Thymus (tissue), 11 donors: ENCODE data around the gene ZGRF1. TPM values are rescaled to one million over a fixed set of nuclear protein-coding genes. Genes with fewer than 3 reads are reported as not detected.
"Not testable (repeated sequence)": the region's sequence is repeated elsewhere in the genome, so short reads cannot be mapped to it uniquely, and the experiment has no call there.

ENCODE experiments used
- DNase-seq, 9 donors: peaks; one replicate each; pipeline ENCODE4 v3.0.0-alpha.2; 2013; ENCODE audit warnings: low spot score in 9 of 9, low read depth in 6 of 9, missing footprints in 1 of 9
- H3K27ac ChIP-seq, 2 donors: one replicate each; pipeline ENCODE4 v1.5.1; 2013; ENCODE audit warnings: control low read depth in 1 of 2, low read depth in 1 of 2, low read length in 1 of 2, mild to moderate bottlenecking in 1 of 2, moderate library complexity in 1 of 2
- H3K27me3 ChIP-seq, 2 donors: one replicate each; pipeline ENCODE4 v1.5.1; 2013; ENCODE audit warnings: low read length in 1 of 2; ENCODE audit not compliant: control insufficient read depth in 2 of 2, insufficient read depth in 1 of 2
- H3K36me3 ChIP-seq, 2 donors: one replicate each; pipeline ENCODE4 v1.5.1; 2013; ENCODE audit warnings: low read length in 1 of 2, mild to moderate bottlenecking in 1 of 2, moderate library complexity in 1 of 2; ENCODE audit not compliant: control insufficient read depth in 2 of 2, insufficient read depth in 2 of 2
- H3K4me1 ChIP-seq, 2 donors: one replicate each; pipeline ENCODE4 v1.5.1; 2013; ENCODE audit warnings: low read length in 2 of 2; ENCODE audit not compliant: control insufficient read depth in 2 of 2, insufficient read depth in 2 of 2
- H3K4me3 ChIP-seq, 2 donors: one replicate each; pipeline ENCODE4 v1.5.1; 2013; ENCODE audit warnings: low read length in 2 of 2, control low read depth in 1 of 2, mild to moderate bottlenecking in 1 of 2
- H3K9me3 ChIP-seq, 2 donors: one replicate each; pipeline ENCODE4 v1.5.1; 2013; ENCODE audit warnings: low read length in 1 of 2, mild to moderate bottlenecking in 1 of 2; ENCODE audit not compliant: control insufficient read depth in 2 of 2, insufficient read depth in 1 of 2
- WGBS: extraction: QIAGEN DNeasy Blood & Tissue Kit; methylation state at CpG from one replicate; pipeline ENCODE4 v1.1.7; 2013; 5-methylcytosine and 5-hydroxymethylcytosine counted together
- polyA plus RNA-seq: library from polyadenylated mRNA; stranded (reverse); fragments of 200-250 nt; gene quantifications from one replicate; pipeline ENCODE4 v1.2.3, GENCODE V29; 2013
- total RNA-seq: library from RNA; stranded (reverse); fragments of 120-200 nt; gene quantifications from one replicate; pipeline ENCODE4 v1.2.4, GENCODE V29; 2013
- donor health status: healthy.

The ZGRF1 gene
- total and polyA plus RNA-seq, 2 donors: 10.5 to 23.5 TPM

DNA sequence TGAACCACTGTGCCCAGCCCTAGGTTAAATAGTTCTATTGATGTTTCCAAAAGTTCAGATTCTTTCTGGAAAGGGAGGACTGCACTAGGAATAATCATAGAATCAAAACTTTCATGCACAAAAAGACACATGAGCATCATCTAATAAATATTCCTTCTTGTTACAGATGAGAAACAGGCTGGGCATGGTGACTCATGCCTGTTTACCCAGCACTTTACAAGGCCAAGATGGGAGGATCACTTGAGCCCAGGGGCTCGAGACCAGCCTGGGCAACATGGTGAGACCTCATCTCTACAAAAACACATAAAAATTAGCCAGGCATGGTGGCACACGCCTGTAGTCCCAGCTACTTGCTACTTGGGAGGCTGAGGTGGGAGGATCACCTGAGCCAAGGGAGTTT lies 27.9 kb upstream of the ZGRF1 start:
- Histone ChIP-seq H3K27me3 (no peaks in the 10 kb centered on the region), H3K9me3 (no peaks in the 10 kb centered on the region), H3K36me3 (no peaks in the 10 kb centered on the region), H3K27ac (no peak overlapping the region), H3K4me3 (no peak overlapping the region), H3K4me1 (no peaks in the 10 kb centered on the region)
- WGBS: 99% methylated on average over 2 of the region's 2 CpGs
- DNase-seq: no peak

DNA sequence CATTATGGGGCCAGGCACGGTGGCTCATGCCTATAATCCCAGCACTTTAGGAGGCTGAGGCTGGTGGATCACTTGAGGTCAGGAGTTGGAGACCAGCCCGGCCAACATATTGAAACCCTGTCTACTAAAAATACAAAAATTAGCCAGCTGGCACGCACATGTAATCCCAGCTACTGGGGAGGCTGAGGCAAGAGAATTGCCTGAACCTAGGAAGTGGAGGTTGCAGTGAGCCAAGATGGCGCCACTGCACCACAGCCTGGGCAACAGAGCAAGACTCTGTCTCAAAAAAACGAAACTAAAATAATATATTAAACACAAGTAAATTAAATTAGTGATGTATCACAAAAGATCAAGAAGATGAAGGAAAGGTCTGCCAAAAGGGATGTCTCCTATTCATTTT lies 19.4 kb upstream of the ZGRF1 start:
- not testable (repeated sequence) for H3K27ac ChIP-seq, H3K4me3 ChIP-seq, H3K4me1 ChIP-seq, DNase-seq, H3K9me3 ChIP-seq, H3K27me3 ChIP-seq
- peaks cover 19 to 46% of the 10 kb centered on the region in 2 donors for H3K36me3 ChIP-seq
- WGBS: over 99% methylated on average over 5 of the region's 5 CpGs

DNA sequence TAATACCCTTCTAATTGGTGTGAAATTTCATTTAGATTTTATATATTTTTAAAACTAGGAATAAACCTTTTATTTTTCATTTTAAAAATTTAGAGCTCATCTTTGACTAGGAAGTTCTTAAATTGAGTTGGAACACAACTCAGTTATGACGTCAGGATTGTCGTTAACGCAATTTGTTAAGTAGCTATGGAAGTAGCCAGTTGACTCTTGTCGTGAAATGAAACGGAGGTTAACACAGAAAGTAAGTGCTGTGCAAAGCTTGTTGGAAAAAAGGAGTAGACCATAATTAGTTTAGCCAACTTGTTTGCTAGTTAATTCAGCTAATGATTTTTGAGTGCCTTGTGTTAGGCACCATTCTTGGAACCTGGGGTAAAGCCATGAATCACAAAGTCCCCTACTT lies 18.6 kb upstream of the ZGRF1 start:
- 97% methylated on average over 5 of the region's 5 CpGs for WGBS
- H3K9me3 ChIP-seq: no peaks in the 10 kb centered on the region
- no peaks in the 10 kb centered on the region for H3K4me1 ChIP-seq
- peaks cover 22 to 50% of the 10 kb centered on the region in 2 donors for H3K36me3 ChIP-seq
- no peak overlapping the region for H3K4me3 ChIP-seq
- H3K27me3 ChIP-seq: no peaks in the 10 kb centered on the region
- H3K27ac ChIP-seq: no peak overlapping the region
- DNase-seq: no peak

DNA sequence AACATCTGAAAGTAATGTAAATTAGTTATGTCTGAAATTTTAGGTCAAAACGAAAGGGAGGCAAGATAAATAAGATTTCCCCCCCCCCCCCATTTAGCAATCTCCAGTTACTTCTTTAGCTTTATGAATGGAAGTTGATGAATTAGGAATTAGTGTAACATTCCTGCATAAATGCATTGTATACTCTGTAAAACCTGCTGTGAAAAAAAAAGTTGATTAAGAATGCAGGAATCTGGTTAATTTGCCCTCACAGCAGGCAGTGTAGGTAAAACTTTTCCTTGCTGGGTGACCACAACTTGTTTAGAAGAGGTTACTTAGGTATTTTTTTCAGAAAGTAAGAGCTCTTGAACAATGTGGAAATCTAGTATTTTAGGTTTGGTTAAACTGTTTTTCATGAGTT lies 15.5 kb upstream of the ZGRF1 start:
- Histone ChIP-seq H3K36me3 (peaks cover 24 to 61% of the 10 kb centered on the region in 2 donors), H3K9me3 (no peaks in the 10 kb centered on the region), H3K4me1 (no peaks in the 10 kb centered on the region), H3K27me3 (no peaks in the 10 kb centered on the region), H3K4me3 (no peak overlapping the region), H3K27ac (no peak overlapping the region)
- no peak for DNase-seq
- 95% methylated on average over 1 of the region's 1 CpG for WGBS

DNA sequence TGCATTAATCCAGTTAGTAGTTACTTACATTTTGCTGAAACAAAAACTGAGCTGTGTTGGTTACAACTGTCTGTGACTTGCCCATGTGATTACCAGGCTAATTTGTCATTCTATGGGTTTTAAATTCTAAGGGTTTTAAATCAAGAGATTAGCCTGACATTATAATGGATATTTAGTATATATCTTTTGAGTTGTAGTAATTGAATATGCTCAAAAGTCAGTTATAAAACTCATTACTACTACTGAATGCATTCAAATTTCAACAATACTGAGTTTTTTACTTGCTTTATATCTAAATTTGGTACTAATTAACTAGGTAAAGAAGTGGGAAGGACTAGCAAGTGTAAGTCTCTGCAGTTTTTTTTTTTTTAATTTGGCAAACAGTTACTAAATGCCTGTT lies 14.9 kb upstream of the ZGRF1 start:
- Histone ChIP-seq H3K27ac (no peak overlapping the region), H3K4me1 (no peaks in the 10 kb centered on the region), H3K36me3 (peaks cover 26 to 67% of the 10 kb centered on the region in 2 donors), H3K27me3 (no peaks in the 10 kb centered on the region), H3K9me3 (no peaks in the 10 kb centered on the region), H3K4me3 (no peak overlapping the region)
- no peak for DNase-seq

DNA sequence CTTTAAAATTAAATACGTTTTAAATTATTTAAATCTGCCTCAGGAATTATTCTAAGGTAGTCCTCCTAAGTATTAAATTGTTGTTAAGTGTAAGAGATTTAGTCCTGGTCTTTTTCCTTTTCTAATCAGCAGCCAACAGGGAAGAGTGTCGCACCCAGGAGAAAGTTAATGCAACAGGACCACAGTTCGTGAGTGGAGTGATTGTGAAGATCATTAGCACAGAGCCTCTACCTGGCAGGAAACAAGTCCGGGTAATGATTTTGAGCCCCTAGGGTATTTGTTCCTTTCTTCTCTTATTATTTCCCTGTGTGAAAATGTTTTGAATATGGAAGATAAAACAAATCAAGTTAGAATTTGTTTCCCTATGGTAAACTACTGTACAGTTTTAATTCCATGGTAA lies 13.6 kb upstream of the ZGRF1 start:
- H3K36me3 ChIP-seq: peaks cover 29 to 71% of the 10 kb centered on the region in 2 donors
- H3K4me3 ChIP-seq: no peak overlapping the region
- 96% methylated on average over 4 of the region's 4 CpGs for WGBS

DNA sequence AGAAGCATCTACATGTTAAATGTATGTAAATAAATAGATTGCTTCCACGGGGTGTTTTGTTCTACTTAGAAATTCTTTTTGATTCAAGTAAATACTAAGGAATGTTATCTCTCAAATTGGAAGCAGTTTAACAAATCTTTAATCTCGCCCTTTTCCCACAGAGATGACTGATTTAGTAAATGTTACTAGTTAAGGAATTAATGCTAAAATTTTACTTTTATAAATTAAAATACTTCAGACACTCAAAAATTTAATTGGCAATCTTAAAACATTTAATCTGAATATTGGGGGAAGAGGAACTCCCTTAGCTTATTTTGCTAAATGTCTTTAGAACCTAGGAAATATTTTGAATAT lies 12.3 kb upstream of the ZGRF1 start:
- DNase-seq: no peak
- no peaks in the 10 kb centered on the region for H3K9me3 ChIP-seq
- no peak overlapping the region for H3K27ac ChIP-seq
- peaks cover 28 to 67% of the 10 kb centered on the region in 2 donors for H3K36me3 ChIP-seq
- H3K27me3 ChIP-seq: no peaks in the 10 kb centered on the region
- H3K4me3 ChIP-seq: no peak overlapping the region
- 82% methylated on average over 2 of the region's 2 CpGs for WGBS
- H3K4me1 ChIP-seq: no peaks in the 10 kb centered on the region

More for the DNA sequence above, 13.6 kb upstream of the ZGRF1 start:
- Histone ChIP-seq H3K9me3 (no peaks in the 10 kb centered on the region), H3K27ac (no peak overlapping the region), H3K4me1 (no peaks in the 10 kb centered on the region), H3K27me3 (no peaks in the 10 kb centered on the region)
- DNase-seq: no peak

DNA sequence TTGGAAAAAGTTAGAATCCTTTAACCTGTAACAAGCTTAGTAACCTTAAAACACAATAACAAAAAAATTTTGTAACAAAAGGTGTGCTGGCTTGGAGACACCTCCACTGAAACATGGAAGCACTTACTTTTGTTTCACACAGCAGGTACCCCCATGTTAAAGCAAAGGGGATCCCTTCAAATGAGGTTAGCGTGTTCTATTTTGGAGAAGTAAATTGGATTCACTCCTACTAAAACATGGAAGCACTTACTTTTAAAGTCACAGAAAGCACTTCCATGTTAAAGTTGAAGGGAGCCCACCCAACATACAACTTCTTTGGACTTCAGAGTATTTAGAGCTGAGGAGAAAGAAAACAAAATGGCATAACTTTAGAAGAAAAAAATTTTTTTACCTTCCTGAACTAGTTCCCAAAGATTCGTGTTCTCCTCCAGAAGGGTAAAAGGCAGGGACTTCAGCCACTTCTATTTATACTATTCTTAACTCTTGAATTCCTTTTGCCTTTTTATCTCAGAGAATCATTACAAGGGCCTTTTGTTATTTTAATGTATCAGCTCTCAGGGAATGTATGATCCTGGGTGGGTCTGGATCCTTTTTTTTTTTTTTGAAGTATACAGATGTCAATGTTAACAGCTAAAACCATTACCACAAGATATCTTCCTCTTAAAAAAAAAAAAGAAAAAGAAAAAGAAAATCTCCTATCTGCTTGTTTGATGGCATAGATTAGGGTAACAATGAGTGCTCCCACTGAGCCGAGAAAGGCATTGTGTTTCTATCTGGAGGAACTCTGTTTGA lies 11.8 kb upstream of the ZGRF1 start:
- Histone ChIP-seq H3K27me3 (no peaks in the 10 kb centered on the region), H3K27ac (no peak overlapping the region), H3K4me1 (no peaks in the 10 kb centered on the region), H3K36me3 (peaks cover 26 to 61% of the 10 kb centered on the region in 2 donors), H3K4me3 (no peak overlapping the region), H3K9me3 (no peaks in the 10 kb centered on the region)
- no peak for DNase-seq
- WGBS: 93% methylated on average over 3 of the region's 3 CpGs

DNA sequence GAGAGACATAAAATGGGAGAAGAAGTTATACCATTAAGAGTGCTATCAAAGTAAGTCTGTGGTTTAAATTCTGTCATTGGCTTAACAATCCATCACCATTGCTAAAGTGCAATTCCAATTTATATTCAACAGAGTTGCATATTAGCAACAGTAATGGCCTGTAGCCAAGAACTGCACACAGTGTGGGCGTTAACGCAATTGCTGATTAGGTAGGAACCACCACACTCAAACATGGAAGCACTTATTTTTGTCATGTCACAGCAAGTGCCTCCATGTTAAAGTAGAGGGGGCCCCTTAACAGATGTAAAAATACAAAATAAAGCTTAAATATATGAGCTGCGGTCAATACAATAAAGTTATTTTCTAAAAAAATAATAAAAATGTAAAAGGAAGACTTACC lies 11.1 kb upstream of the ZGRF1 start:
- 98% methylated on average over 3 of the region's 3 CpGs for whole genome bisulfite sequencing
- H3K9me3 ChIP-seq: no peaks in the 10 kb centered on the region
- H3K27ac ChIP-seq: no peak overlapping the region
- H3K27me3 ChIP-seq: no peaks in the 10 kb centered on the region
- no peaks in the 10 kb centered on the region for H3K4me1 ChIP-seq
- DNase-seq: no peak
- peaks cover 21 to 55% of the 10 kb centered on the region in 2 donors for H3K36me3 ChIP-seq
- H3K4me3 ChIP-seq: no peak overlapping the region
